H1 (cell line): ENCODE measurements around the gene ARHGAP28. TPM values are rescaled to one million over a fixed set of nuclear protein-coding genes. Genes with fewer than 3 reads are reported as not detected.

Source experiments
- POLR2A ChIP-seq, 2 experiments: IDR thresholded peaks; 1 replicate in 1 of 2; 2 replicates in 1 of 2; pipeline ENCODE4 v1.6.1; 2011; ENCODE audit warnings: low read depth in 2 of 2, low read length in 2 of 2, mild to moderate bottlenecking in 2 of 2; ENCODE audit errors: control extremely low read depth in 1 of 2
- polyA plus RNA-seq, 7 experiments: library from polyadenylated mRNA; depleted of rRNA in 3 of 7; stranded (reverse) in 5 of 7; unstranded in 2 of 7; fragments of >200 nt in 5 of 7; fragments of 200-250 nt in 2 of 7; gene quantifications; 1 replicate in 5 of 7; 2 replicates in 1 of 7; 4 replicates in 1 of 7; pipeline versions ENCODE4 v1.2.1 to v1.2.3, GENCODE V29; 2011 to 2013; ENCODE audit warnings: missing spikeins in 2 of 7, mixed read lengths in 2 of 7
- total RNA-seq: library from RNA; stranded (reverse); fragmentation: NEBNext Ultra II Directional; extraction: Animal tissue kit (Norgen Biotek cat#: 25700); gene quantifications from 2 replicates; pipeline ENCODE4 v1.2.1, GENCODE V29; 2021
- TF ChIP-seq, protein P1 (sequence below): fragments of 300-600 bp; sonication (generic); IDR thresholded peaks from 2 replicates; pipeline ENCODE4 v1.7.1; 2012; ENCODE audit warnings: low read length, moderate library complexity, mild to moderate bottlenecking, inconsistent platforms; ENCODE audit not compliant: insufficient replicate concordance

ARHGAP28 gene
- total and polyA plus RNA-seq, 2 of the 8 experiments (the other 6 are each of a cell fraction or from before 2014, with no cell fraction given): 2.9 to 14.4 TPM

- TF ChIP-seq, protein P1, sequence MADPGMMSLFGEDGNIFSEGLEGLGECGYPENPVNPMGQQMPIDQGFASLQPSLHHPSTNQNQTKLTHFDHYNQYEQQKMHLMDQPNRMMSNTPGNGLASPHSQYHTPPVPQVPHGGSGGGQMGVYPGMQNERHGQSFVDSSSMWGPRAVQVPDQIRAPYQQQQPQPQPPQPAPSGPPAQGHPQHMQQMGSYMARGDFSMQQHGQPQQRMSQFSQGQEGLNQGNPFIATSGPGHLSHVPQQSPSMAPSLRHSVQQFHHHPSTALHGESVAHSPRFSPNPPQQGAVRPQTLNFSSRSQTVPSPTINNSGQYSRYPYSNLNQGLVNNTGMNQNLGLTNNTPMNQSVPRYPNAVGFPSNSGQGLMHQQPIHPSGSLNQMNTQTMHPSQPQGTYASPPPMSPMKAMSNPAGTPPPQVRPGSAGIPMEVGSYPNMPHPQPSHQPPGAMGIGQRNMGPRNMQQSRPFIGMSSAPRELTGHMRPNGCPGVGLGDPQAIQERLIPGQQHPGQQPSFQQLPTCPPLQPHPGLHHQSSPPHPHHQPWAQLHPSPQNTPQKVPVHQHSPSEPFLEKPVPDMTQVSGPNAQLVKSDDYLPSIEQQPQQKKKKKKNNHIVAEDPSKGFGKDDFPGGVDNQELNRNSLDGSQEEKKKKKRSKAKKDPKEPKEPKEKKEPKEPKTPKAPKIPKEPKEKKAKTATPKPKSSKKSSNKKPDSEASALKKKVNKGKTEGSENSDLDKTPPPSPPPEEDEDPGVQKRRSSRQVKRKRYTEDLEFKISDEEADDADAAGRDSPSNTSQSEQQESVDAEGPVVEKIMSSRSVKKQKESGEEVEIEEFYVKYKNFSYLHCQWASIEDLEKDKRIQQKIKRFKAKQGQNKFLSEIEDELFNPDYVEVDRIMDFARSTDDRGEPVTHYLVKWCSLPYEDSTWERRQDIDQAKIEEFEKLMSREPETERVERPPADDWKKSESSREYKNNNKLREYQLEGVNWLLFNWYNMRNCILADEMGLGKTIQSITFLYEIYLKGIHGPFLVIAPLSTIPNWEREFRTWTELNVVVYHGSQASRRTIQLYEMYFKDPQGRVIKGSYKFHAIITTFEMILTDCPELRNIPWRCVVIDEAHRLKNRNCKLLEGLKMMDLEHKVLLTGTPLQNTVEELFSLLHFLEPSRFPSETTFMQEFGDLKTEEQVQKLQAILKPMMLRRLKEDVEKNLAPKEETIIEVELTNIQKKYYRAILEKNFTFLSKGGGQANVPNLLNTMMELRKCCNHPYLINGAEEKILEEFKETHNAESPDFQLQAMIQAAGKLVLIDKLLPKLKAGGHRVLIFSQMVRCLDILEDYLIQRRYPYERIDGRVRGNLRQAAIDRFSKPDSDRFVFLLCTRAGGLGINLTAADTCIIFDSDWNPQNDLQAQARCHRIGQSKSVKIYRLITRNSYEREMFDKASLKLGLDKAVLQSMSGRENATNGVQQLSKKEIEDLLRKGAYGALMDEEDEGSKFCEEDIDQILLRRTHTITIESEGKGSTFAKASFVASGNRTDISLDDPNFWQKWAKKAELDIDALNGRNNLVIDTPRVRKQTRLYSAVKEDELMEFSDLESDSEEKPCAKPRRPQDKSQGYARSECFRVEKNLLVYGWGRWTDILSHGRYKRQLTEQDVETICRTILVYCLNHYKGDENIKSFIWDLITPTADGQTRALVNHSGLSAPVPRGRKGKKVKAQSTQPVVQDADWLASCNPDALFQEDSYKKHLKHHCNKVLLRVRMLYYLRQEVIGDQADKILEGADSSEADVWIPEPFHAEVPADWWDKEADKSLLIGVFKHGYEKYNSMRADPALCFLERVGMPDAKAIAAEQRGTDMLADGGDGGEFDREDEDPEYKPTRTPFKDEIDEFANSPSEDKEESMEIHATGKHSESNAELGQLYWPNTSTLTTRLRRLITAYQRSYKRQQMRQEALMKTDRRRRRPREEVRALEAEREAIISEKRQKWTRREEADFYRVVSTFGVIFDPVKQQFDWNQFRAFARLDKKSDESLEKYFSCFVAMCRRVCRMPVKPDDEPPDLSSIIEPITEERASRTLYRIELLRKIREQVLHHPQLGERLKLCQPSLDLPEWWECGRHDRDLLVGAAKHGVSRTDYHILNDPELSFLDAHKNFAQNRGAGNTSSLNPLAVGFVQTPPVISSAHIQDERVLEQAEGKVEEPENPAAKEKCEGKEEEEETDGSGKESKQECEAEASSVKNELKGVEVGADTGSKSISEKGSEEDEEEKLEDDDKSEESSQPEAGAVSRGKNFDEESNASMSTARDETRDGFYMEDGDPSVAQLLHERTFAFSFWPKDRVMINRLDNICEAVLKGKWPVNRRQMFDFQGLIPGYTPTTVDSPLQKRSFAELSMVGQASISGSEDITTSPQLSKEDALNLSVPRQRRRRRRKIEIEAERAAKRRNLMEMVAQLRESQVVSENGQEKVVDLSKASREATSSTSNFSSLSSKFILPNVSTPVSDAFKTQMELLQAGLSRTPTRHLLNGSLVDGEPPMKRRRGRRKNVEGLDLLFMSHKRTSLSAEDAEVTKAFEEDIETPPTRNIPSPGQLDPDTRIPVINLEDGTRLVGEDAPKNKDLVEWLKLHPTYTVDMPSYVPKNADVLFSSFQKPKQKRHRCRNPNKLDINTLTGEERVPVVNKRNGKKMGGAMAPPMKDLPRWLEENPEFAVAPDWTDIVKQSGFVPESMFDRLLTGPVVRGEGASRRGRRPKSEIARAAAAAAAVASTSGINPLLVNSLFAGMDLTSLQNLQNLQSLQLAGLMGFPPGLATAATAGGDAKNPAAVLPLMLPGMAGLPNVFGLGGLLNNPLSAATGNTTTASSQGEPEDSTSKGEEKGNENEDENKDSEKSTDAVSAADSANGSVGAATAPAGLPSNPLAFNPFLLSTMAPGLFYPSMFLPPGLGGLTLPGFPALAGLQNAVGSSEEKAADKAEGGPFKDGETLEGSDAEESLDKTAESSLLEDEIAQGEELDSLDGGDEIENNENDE: no peak
- TF ChIP-seq POLR2A (IDR thresholded peaks at IDR 0.05; ENCODE audit: control extremely low read depth in 1 of 2, low read depth in 2 of 2, low read length in 2 of 2): no peak
- TF ChIP-seq, all 59 proteins: peak for 5
These were observed 156.7 kb downstream of the ARHGAP28 start (continued) for GRCh38 chr18:6885992-6886796.
